A549 (cell line): Measurements from ENCODE around the gene HS6ST1.

ENCODE experiments used
- CTCF ChIP-seq: fragments of >200 bp; sonication (Bioruptor Twin); formaldehyde crosslinking; IDR thresholded peaks from 3 replicates; pipeline ENCODE4 v1.5.1; 2016
- KDM5A ChIP-seq: fragments of 200-600 bp; sonication (generic); IDR thresholded peaks from 2 replicates; pipeline ENCODE4 v1.6.1; 2016; ENCODE audit warnings: antibody characterized with exemption, mild to moderate bottlenecking
- POLR2A ChIP-seq: IDR thresholded peaks from 2 replicates; pipeline ENCODE4 v1.6.1; 2012; ENCODE audit warnings: mild to moderate bottlenecking, low read length
- RAD21 ChIP-seq, 2 experiments: fragments of >200 bp in 1 of 2; sonication (Bioruptor Twin) in 1 of 2; formaldehyde crosslinking in 1 of 2; IDR thresholded peaks in 1 of 2; conservative IDR thresholded peaks in 1 of 2; 2 replicates in 1 of 2; 3 replicates in 1 of 2; pipeline ENCODE4 v1.6.1; 2012 to 2018; ENCODE audit warnings: inconsistent platforms in 1 of 2
- REST ChIP-seq: fragments of 200-600 bp; sonication (generic); IDR thresholded peaks from 2 replicates; pipeline ENCODE4 v1.6.1; 2016; ENCODE audit warnings: antibody characterized with exemption, mild to moderate bottlenecking, moderate library complexity

DNA sequence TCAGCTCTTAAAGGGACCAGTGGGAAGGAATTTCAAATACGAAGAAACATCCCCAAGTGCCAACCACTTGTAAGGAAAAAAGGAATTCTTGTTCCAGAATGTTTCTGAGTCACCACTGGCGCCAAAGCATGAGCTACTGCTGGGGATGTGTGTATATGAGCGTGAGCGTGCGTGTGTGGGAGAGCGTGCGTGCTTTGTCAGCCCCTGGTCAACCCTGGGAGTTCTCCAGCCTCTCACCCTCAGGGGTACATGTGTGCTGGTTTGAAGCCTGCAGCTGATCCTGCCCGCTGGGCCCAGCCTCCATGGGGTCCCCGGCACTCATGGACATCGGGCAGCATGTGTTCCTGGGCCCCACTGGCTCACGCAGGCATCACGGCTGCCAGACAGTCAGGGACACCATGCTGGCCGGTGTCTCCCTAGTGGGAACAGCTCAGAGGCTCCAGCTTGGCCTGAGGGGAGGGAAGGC is 17.1 kb downstream of the HS6ST1 start:
- TF ChIP-seq CTCF = no peak
- no peak for TF ChIP-seq KDM5A
- TF ChIP-seq REST = no peak
- TF ChIP-seq RAD21 (conservative IDR thresholded peaks at IDR 0.05 in 1 of 2, IDR thresholded peaks at IDR 0.05 in 1 of 2) = no peak
- TF ChIP-seq POLR2A = no peak
